Bronchial epithelial cell (primary cell): ENCODE results near the gene C3orf18. TPM values are rescaled to one million over a fixed set of nuclear protein-coding genes. Genes with fewer than 3 reads are reported as not detected.

Experiments used
- DNase-seq: peaks from one replicate; pipeline ENCODE4 v3.0.0-alpha.2; 2010; ENCODE audit warnings: low read depth
- FAIRE-seq: peaks from 2 replicates; lab custom pipeline; 2011; peaks lifted over from hg19 to GRCh38; lab: Jason Lieb, UNC
- H3K27me3 ChIP-seq: 2 replicates; pipeline ENCODE4 v1.5.1; 2011; ENCODE audit warnings: low read length; ENCODE audit not compliant: control insufficient read depth, insufficient read depth
- H3K36me3 ChIP-seq: 2 replicates; pipeline ENCODE4 v1.5.1; 2011; ENCODE audit warnings: low read length; ENCODE audit not compliant: control insufficient read depth, insufficient read depth
- H3K4me3 ChIP-seq: 2 replicates; pipeline ENCODE4 v1.5.1; 2011; ENCODE audit warnings: mild to moderate bottlenecking, low read depth, low read length, control low read depth
- total RNA-seq: library from RNA; depleted of rRNA; stranded (reverse); fragments of >200 nt; gene quantifications from 2 replicates; pipeline ENCODE4 v1.2.1, GENCODE V29; 2014
- TF ChIP-seq, protein P1 (sequence below): IDR thresholded peaks from 2 replicates; pipeline ENCODE4 v1.5.1; 2011; ENCODE audit warnings: mild to moderate bottlenecking, moderate library complexity, low read length, control low read depth, inconsistent platforms; ENCODE audit not compliant: insufficient read depth, severe bottlenecking

The C3orf18 gene
- total RNA-seq, 1 donor from 2014 or later = 3.2 TPM

DNA sequence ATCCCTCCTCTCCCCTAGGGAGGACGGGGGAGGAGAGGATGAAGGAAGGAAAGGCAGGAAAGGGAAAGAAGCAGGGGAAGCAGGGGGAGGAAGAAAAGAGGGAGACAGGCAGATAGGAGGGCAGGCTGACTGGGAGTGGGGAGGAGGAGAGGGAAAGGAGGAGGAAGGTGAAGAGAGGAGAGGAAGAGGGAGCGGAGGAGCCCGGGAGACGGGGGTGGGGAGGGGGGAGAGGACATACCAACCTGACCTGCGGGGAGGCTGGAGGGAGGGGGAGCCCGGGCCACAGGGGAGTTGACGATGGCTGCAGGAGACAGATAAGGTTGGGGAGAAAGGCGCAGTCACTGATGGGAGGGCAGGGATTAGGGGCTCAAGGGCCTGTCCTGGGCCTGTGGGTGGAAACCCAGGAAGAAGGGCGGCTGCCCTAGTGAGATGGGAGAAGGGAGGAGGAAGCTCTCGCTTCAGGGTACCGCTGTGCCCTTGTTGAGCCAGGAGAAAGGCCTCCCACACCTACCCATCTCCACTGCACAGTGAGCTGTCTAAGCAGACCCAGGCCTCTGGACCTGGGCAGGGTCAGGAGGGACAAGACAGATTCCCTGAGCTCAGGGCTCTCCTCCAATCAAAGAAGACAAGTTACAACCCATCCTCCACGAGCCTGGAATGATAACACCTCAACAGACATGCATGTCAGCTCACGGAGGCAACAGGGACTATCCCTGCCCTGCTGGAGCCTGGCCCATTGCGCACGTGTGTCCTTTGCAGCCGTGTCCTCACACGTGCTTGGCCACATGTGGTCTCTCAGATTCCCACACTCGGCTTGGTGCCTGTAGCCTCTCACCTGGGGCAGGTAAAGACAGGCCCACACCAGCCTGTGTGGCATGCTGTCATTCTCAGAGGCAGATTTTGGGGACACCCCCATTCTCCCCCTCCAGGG is 27.9 kb downstream of the C3orf18 start:
- Histone ChIP-seq H3K4me3 (no peak overlapping the region), H3K36me3 (no peaks in the 10 kb centered on the region), H3K27me3 (peaks cover 10% of the 10 kb centered on the region)
- DNase-seq (peak; percentile 53), FAIRE-seq (peak; percentile 89)
- TF ChIP-seq, protein P1, sequence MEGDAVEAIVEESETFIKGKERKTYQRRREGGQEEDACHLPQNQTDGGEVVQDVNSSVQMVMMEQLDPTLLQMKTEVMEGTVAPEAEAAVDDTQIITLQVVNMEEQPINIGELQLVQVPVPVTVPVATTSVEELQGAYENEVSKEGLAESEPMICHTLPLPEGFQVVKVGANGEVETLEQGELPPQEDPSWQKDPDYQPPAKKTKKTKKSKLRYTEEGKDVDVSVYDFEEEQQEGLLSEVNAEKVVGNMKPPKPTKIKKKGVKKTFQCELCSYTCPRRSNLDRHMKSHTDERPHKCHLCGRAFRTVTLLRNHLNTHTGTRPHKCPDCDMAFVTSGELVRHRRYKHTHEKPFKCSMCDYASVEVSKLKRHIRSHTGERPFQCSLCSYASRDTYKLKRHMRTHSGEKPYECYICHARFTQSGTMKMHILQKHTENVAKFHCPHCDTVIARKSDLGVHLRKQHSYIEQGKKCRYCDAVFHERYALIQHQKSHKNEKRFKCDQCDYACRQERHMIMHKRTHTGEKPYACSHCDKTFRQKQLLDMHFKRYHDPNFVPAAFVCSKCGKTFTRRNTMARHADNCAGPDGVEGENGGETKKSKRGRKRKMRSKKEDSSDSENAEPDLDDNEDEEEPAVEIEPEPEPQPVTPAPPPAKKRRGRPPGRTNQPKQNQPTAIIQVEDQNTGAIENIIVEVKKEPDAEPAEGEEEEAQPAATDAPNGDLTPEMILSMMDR = no peak

DNA sequence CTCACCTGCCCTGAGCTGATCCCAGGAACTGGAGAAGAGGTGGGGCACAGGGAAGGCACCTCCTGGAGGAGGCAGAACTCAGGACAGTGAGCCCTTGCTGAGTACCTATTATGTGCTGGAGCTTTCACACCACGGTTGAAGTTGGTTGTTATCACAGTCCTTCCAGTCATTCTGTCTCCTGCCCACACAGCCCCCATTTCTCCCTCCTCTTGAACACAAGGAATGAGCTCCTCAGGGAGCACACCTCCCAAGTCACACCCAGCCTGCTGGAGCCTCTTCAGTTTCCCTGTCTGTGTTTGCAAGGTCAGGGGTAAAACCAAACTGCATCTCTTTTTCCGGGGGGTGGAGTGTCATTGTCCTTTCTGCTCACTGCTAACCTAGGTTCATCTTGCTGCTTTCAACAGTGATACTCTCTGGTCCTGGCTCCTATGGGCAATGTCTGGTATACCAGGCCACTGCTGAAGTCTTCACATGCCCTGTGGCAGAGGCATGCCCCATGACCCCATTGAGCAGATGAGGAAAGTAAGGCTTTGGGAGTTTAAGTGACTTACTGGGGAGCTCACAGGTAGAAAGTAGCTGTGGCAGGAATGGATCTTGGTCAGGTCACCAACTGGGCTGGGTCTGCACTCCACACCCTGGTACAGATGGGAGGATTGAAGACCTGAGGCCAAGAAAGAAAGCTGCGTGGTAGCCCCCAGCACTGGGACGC is 30.0 kb downstream of the C3orf18 start:
- Histone ChIP-seq H3K27me3 (peaks cover 10% of the 10 kb centered on the region), H3K4me3 (no peak overlapping the region), H3K36me3 (no peaks in the 10 kb centered on the region)
- TF ChIP-seq, protein P1 = no peak
- DNase-seq (no peak), FAIRE-seq (no peak)

DNA sequence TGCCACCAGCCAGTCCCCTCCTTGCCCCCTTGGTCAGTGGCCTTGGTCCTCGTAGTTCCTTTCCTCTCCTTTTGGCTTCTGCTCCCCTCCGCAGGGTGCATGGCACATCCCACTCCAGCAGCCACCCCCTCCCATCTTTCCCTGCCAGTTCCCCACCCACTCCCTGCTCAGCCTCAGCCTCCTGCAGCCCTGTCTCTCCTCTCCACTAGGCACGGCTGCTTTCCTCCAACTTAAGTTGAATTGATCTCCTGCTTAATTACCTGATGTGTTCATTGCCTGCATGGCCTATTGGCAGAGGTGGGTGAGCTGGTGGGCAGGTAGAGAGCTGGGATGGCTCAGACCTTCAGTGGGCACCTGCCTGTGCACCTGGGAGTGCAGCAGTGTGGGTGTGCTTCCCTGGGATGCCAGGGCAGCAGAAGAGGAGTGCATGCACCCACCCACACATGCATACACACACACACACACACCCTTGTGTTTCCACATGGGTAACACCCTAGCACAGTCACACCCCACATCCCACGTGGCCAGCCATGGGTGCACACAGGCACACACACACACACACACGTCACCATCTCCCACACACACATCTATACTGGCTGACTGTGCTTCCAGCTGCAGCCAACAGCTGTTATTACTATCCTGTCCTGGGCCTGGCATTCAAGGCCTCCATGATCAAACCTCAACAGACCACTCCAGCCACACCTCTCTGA is 30.9 kb downstream of the C3orf18 start:
- FAIRE-seq (no peak), DNase-seq (no peak)
- H3K27me3 ChIP-seq = peaks cover 10% of the 10 kb centered on the region
- no peaks in the 10 kb centered on the region for H3K36me3 ChIP-seq
- no peak overlapping the region for H3K4me3 ChIP-seq
- TF ChIP-seq, protein P1 = no peak

DNA sequence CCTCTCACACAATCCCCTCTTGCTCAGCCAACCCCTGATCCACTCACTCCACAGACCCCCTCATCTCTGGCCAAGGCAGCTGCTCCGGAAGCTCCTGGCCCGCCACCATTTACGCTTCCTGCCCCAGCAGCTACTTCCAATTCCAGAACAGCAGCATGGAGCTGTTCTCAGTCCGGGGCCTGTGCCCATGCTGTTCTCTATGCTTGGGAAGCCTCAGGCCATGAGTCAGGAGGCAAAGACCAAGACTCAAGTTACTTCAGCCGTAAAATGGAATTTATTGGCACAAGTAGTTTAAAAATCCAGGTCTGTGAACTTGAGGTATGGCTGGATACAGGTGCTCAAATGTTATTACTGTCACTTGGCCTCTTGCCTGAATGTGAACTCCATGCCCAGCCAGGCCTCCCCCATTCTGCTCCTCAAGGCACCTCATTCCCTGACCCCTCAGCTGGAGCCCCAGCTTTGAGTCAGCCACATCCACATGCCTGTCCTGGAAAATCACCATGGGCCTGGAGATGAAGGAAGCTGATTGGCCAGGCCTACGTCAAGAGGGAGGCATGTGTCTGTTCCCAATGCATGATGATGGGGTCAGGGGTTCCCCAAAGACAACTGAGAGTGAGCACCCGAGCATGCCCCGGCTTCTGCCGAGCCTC is 32.7 kb downstream of the C3orf18 start:
- Histone ChIP-seq H3K27me3 (peaks cover 21% of the 10 kb centered on the region), H3K36me3 (no peaks in the 10 kb centered on the region), H3K4me3 (no peak overlapping the region)
- no peak for DNase-seq
- no peak for FAIRE-seq
- TF ChIP-seq, protein P1 = no peak

DNA sequence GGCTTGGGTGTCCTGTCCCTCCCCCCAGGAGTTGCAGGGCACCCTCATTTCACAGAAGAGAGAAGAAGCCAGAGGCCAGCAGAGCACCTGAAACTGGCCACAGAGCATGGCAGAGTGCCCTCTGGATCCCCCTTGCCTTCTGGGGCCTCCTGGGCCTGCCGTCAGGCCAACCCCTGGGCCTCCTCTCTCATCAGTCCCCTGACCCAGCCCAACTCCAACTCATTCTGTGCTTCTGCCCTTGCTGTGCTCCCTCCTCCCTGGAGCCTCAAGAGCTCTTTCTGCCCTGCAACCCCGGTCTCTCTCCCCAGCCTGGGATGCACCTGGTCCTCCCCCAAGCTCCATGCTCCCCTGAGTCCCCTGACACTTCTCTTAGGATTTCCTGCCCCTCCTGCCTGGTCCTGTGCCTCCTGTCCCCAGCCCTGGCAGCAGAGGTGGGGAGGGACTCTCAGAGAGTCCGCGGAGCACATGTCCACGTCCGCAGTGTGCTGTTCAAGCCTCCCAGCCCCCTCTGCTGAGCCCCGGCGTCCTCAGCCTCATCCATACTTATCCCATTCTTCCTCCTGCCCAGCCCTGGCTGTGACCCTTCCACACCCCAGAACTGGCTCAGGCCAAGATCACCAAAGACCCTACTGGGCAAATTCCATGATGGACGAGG is 33.6 kb downstream of the C3orf18 start:
- H3K36me3 ChIP-seq = no peaks in the 10 kb centered on the region
- peaks cover 25% of the 10 kb centered on the region for H3K27me3 ChIP-seq
- TF ChIP-seq, protein P1 = no peak
- H3K4me3 ChIP-seq = no peak overlapping the region
- FAIRE-seq (no peak), DNase-seq (no peak)
